Right lobe of liver (tissue), 4 donors: ENCODE results near the gene CEP112.

ENCODE experiments used
- CTCF ChIP-seq, 4 donors: fragments of 200-600 bp in 3 of 4; fragments of 450-650 bp in 1 of 4; IDR thresholded peaks; one replicate each; pipeline versions ENCODE4 v1.5.1 to v1.8.0; 2016 to 2022; ENCODE audit warnings: antibody characterized with exemption in 4 of 4, mild to moderate bottlenecking in 2 of 4
- POLR2A ChIP-seq: fragments of 450-650 bp; IDR thresholded peaks from one replicate; pipeline ENCODE4 v1.6.1; 2017; ENCODE audit warnings: antibody characterized with exemption, mild to moderate bottlenecking
- donor health status: DM: no; HTN: no; CAD: no.
- donor health status: DM: no; HTN: no; CAD: no.
- donor health status: DM: no; HTN: yes; CAD: no.

GRCh38 chr17:66187718-66188117 is 4.2 kb downstream of the CEP112 start:
- TF ChIP-seq POLR2A (no peak), CTCF (IDR thresholded peaks at IDR 0.05) (no peak)
